GM18907 (cell line): ENCODE data around the gene SHROOM3.

Source experiments
- ATAC-seq: cut with Tn5 transposase; IDR thresholded peaks from one replicate; pipeline ENCODE4 v1.9.1; 2021; ENCODE audit warnings: mild to moderate bottlenecking, moderate library complexity; ENCODE audit not compliant: unreplicated experiment

The SHROOM3 gene

GRCh38 chr4:76614589-76614988 lies 179.6 kb downstream of the SHROOM3 start:
- ATAC-seq, result no peak

DNA sequence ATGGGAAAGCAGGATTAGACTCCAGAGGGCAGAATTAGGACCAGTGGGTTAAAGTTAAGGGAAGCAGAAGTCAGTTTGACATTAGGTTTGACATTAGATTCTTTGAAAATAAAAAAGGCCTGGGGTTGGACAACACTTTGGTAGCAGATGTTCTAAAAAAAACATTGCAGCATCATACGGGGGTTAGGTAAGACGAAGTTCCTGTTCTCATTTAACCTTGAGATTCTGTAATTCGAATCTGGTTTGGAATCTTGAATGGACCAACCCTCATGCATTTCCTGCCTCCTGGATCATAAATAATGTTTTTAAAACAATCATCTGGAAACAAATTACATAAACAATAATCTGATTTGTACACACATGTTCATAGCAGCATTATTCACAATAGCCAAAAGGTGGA lies 181.0 kb downstream of the SHROOM3 start:
- ATAC-seq, result no peak

- ATAC-seq, result no peak
Observed at GRCh38 chr4:76616526-76616925, 181.5 kb downstream of the SHROOM3 start.

DNA sequence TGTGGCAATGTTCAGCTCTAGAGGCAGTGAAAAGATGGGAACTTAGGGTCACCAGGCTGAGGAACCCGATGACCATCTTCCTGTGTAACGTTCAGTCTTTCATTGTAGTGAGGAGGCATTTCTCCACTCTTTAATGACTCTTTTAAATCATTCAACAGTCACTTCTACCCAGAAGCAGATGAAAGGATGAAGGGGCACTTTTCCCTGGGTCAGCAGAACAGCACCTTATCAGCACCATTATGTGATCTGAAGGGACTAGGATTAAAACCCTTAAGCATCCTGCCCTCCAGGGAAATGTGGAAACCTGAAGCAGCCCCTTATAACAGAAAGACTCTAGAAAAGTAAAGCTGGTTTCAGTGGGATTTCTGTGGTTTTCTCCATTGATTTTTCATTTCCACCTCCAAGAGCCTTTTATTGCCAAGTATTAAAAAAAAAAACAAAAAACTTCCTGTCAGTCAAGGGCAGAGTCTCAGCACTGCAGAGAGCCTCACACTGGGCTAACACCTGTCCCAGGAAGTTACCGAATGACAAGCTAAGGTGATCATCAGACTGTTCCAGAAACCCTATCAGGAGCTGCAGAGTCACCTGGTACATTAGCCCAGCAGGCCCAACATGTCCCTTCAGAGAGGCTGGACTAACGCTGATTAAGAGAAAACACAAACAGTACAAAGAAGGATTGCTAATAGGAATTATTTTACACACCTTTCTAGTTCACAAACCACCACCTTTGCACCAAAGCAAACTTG lies 185.9 kb downstream of the SHROOM3 start:
- ATAC-seq, result no peak

DNA sequence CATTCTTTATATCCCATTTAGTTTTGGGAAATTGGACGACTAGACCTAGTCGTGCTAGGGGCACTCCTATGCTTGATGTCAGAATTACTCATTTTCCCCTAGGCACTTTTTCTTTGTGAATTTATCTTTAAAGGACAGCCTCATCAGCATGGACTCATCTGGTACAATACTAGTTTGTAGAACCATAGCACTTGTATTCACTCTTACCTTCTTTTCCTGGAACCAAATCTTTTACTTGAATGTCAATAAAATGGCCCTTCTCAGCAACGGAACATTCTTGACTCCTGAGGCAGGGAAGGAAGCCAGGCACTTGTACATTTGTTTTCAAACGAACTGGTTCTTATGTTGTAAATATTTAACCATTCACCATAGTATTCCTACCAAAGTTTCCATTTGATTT lies 187.1 kb downstream of the SHROOM3 start:
- ATAC-seq, result no peak

DNA sequence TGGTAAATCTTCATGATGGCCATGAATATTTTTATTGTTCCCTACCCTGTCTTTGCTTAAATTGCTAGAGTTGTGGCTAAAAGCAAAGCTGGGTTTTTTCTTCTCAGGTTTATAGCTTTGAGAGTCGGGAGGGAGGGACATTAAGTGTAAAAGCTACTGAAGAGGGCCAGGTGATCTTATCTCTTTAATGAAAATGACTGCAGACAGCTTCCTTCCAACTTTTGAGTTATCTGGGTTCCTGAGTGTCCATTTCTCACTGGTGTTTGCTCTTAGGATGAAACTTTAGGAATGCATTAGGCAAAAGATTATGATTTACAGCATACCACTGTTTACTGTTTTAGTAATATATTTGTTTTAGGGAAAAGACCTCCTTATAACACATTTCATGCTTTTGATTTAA lies 187.7 kb downstream of the SHROOM3 start:
- ATAC-seq, result no peak

- ATAC-seq, result no peak
Observed at GRCh38 chr4:76623217-76624045, 188.4 kb downstream of the SHROOM3 start.

DNA sequence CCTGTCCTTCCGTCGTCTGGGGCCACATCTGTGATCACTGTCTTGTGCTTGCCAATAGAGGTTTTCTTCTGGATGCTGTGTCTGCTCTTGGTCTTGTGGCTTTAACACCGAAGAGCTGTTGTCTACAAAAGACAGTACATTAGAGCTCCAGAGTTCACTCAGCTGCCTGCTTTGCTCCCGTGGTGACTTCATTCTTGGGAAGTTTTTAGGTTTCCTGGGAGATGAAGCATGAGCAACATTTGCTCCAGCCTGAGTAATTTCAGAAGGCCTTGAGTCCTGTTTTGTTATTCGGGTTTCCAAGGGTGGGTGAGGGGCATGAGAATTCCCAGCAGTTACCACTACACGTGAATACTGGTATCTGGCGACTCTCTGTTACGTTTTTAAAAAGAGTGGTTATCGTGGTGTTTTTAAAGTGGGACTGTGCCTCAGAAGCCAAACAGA lies 189.2 kb downstream of the SHROOM3 start:
- no peak for ATAC-seq

DNA sequence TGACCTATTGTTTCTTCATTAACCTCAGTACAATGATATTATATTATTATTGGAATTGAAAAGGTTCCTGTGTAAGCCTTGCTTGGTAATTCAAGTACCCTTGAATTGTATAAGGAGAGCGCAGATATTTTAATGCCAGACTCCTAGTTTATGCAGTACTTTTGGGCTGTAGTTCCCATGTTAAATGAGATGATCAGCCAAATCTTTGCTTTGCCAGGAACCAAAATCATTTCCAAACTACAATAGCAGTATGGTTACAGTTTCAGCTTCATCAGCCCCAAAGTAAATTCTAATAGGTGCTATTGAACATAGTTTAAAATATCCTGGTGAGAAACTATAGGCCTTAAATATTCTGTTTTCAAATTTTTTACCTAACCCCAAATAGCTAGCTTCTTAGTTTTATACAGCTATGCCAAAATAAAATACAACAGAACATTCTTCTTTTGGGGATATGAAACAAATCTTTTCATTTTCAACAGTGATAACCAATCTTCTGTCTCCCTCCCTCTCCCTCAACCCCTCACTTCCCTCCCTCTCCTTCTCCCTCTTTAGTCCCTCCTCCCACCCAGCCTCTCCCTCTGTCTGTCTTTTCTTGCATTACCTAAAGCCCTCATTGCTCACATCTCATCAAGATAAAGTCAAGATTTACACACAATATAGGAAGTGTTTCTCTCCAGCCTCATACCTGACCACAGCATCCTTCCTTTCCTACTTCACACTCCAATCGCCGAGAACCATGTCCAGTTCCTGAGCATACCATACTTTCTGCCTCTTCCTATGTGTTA lies 190.1 kb downstream of the SHROOM3 start:
- ATAC-seq, result no peak

DNA sequence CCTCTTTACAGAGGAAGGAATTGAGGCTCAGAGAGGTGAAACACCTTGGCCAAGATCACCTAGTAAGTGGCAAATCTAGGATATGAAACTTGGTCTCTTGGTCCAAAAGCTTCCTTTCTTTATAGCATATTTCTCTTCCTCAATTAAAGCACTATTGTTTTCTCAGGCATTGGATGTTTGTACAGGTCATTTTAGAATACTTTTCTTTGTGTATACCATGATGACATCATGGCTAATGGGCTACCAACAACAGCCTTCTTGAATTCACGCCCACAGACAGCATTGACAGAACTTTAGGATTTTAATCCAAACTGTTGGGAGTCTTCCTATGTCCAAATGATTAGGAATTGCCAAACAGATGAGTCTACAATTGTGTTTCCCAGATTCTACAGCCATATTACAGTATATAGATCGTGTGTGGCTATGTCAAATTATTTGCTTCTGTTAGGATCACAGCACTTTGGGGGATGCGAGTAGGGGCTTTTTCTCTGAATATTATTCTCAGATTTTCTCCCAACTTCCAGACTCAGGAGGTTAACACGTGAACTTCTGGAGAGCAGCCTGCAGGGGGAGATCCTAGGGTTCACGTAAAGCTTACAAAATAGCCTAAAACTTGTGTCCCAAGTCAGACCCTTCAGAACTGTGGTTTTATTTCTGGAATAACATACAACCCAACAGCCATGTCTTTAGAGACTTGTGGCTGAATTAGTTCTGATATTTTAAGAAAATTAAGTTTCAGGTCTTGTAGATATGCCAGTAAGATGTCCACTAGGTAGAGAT lies 191.8 kb downstream of the SHROOM3 start:
- ATAC-seq, result no peak

DNA sequence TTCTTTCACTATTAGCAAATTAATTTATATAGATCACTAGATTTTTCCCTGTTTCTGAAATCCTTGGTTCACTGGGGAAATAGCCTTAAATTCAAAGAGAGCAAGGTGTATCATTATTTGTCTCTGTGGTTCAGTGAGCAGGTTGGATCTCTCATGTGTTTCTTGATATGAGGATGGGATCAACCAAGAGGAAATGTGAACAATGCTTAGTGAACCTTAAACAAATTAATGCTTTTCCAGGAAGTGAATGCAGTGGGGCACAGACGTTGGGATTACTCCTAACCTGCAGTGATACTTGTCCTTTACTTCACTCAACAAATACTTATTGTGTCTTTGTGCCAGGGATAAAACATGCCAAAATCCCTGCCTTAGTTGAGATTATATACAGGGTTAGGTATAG lies 193.2 kb downstream of the SHROOM3 start:
- no peak for ATAC-seq

- ATAC-seq, result no peak
Observed at GRCh38 chr4:76630741-76631140, 195.7 kb downstream of the SHROOM3 start.

DNA sequence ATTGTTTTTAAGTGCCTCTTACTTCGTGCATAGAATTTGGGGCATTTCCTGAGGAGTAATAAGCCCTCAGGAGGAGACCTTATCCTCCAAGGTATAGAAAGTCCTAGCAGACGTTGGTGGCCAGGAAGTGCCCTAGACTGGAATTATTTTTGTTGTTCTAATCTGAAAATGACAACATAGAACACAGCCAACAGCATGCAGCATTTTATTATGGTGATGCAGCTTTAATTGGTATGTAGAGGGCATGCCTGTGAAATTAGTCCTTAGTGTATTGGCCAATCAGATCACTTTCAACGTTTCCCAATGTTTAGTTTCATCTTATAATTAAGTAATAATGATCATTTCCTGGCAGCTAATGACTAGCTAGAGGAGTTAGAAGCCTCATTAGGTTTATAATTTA lies 199.2 kb downstream of the SHROOM3 start:
- no peak for ATAC-seq

GRCh38 chr4:76637712-76638361 lies 202.8 kb downstream of the SHROOM3 start:
- ATAC-seq, result no peak

DNA sequence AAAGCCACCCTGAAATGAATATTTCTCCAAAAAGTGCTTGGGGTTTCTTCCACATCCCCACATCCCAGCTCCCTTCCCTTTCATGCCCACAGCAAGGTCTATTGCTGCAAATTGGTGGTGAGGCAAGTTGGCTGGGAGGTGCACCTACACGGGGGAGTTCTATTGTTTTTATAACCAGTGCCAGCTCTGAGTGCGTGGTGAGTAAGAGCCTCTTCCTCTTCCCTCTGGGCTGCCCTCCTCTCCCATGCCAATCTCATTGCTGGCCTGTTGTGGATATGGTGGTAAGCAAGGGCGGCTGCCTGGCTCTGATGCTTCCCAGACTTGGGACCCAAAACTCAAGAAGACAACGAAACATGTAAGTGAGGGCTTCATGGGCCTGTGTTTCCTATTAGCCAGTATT lies 204.3 kb downstream of the SHROOM3 start:
- ATAC-seq, result no peak

- ATAC-seq, result no peak
Observed at GRCh38 chr4:76640353-76640910, 205.4 kb downstream of the SHROOM3 start.

DNA sequence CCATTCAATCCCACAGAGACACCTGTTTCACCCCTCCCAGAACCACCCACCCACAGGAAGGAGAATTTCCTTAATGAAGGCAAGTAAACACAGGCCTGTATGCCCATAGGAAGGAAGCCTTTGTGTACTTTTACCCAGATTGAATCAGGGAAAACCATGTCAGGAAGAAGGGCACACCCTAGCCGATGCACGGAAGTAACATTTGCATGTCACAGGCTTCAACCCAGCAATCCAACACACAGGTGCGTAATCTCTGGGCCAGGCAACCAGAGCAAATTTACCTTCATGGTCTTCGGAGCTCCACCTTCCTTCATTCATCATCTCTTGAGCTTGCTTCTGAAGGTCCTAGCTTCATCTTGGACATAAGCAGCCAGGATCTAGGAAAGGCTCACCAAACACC lies 206.3 kb downstream of the SHROOM3 start:
- no peak for ATAC-seq

- no peak for ATAC-seq
Observed at GRCh38 chr4:76641758-76642157, 206.7 kb downstream of the SHROOM3 start.

DNA sequence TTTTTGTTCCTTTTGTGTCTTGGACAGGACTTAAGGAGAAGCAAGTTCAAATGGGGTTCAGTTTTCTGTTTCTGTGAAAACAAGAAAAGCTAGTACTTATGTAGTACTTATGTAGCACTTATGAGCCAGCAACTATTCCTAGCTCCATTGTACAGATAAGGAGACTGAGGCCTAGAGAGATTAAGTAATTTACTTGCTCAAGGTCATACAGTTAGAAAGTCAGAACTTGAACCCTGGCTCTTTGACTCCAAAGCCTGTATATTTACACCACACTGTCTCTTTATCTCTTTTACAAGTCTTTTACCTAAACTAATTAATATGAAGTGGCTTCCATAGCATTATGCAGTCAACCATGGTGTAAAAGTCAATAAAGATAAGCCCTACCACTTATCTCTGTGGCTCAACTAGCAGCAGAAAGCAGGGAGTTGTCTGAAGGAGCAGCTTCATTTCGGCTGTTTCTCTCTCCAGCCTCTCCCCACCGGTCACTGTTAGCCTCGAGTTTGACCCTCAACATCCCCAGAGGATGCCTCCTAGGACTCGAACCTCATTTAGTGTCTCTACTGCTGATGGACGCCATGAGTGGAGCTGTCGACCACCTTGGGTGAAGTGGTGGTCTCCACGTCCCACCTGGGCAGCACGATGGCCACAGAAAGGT lies 209.9 kb downstream of the SHROOM3 start:
- ATAC-seq, result no peak
